ENCODE measurements around the gene ANXA3.

DNA sequence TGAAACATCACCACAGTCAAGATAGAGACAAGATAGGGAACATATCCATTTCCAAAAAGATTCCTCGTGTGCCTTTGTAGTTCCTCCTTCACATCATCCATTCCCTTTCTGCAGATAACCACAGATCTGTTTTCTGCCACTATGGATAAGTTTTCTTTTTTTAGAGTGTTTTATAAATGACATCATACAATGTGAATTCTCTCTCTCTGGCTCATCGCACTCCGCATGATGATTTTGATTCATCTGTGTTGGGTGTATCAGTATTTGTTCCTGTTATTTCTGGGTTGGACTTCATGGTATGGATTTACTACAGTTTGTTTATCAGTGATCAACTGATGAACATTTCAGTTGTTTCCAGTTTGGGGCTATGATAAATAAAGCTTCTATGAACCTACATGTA, 23.2 kb upstream of the ANXA3 start:
- TF ChIP-seq, protein P1, sequence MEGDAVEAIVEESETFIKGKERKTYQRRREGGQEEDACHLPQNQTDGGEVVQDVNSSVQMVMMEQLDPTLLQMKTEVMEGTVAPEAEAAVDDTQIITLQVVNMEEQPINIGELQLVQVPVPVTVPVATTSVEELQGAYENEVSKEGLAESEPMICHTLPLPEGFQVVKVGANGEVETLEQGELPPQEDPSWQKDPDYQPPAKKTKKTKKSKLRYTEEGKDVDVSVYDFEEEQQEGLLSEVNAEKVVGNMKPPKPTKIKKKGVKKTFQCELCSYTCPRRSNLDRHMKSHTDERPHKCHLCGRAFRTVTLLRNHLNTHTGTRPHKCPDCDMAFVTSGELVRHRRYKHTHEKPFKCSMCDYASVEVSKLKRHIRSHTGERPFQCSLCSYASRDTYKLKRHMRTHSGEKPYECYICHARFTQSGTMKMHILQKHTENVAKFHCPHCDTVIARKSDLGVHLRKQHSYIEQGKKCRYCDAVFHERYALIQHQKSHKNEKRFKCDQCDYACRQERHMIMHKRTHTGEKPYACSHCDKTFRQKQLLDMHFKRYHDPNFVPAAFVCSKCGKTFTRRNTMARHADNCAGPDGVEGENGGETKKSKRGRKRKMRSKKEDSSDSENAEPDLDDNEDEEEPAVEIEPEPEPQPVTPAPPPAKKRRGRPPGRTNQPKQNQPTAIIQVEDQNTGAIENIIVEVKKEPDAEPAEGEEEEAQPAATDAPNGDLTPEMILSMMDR (IDR thresholded peaks at IDR 0.05) = no peak
- no peak for TF ChIP-seq POLR2AphosphoS5 (IDR thresholded peaks at IDR 0.05)
- TF ChIP-seq POLR2A (IDR thresholded peaks at IDR 0.05) = no peak

All from gastroesophageal sphincter (tissue), 3 donors.